ENCODE measurements around the gene MPP1.

GRCh38 chrX:154751203-154751668 is 54.0 kb downstream of the MPP1 start:
- TF ChIP-seq CTCF (IDR thresholded peaks at IDR 0.05): no peak
- no peak for TF ChIP-seq POLR2A (IDR thresholded peaks at IDR 0.05)

Measured in esophagus squamous epithelium (tissue), 4 donors.